ENCODE data around the gene DOCK11.

DOCK11 gene

DNA sequence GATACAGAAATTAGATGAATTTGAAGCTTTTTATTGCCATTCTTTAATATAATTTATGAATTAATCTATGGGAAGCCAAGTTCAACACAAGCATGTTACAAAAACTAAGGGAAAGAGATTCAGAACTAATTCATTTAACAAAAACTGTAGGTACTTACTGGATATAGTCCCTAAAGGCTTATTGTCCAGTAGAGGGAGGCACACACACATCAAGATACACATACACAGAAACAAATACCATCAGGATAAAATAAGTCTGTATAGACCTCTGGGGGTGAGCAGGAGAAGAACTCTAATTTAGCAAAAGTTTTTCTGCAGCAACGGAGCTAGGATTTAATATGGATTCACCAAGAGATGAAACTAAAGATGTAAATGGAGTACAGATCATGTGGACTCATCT, 148.8 kb downstream of the DOCK11 start:
- H3K27ac Mint-ChIP-seq: peak overlapping the region; percentile 69
- no peaks in the 10 kb centered on the region for H3K9me3 Mint-ChIP-seq
- H3K27me3 Mint-ChIP-seq: no peaks in the 10 kb centered on the region
- peaks cover 15% of the 10 kb centered on the region for H3K36me3 Mint-ChIP-seq
- H3K4me3 Mint-ChIP-seq: no peak overlapping the region
- ATAC-seq: no peak
- H3K4me1 Mint-ChIP-seq: no peaks in the 10 kb centered on the region

DNA sequence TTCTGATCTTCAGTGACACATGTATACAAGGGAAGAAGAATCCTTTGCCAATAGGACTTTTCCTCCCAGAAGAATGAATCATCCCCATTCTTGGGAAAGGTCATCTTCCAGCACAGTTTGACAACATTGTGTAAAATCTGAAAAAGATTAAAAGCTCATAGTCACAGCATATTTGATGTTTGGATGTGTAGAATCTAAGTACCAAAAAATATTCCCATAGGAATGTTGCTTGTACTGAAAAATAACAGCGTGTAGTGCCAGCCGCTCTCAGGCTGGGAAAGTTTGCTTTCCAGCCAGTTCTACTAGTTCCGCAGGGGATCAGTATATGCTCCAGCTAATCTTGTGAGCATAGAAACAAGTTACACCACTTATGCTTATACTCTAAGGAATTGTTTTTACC, 157.1 kb downstream of the DOCK11 start:
- Mint-ChIP-seq H3K27ac (no peak overlapping the region), H3K36me3 (peaks cover 8% of the 10 kb centered on the region), H3K4me1 (no peaks in the 10 kb centered on the region), H3K27me3 (no peaks in the 10 kb centered on the region), H3K9me3 (no peaks in the 10 kb centered on the region), H3K4me3 (no peak overlapping the region)
- ATAC-seq: no peak

DNA sequence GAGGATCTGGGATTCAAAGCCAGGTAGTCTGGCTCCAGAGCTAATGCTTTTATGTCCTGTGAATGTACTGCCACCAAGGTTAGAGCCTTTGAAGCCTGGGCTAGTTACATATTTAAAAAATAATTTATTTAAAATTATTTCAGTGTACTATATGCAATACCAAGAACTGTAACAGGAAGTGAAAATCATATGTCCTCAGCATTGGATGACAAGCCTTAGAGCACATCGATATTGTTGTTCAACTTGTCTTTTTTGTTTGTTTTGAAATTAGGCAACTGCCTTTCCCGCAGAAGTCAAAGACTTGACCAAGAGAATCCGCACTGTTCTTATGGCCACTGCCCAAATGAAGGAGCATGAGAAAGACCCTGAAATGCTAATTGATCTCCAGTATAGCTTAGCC, 158.7 kb downstream of the DOCK11 start:
- Mint-ChIP-seq H3K9me3 (no peaks in the 10 kb centered on the region), H3K27ac (no peak overlapping the region), H3K4me3 (no peak overlapping the region), H3K27me3 (no peaks in the 10 kb centered on the region), H3K4me1 (no peaks in the 10 kb centered on the region), H3K36me3 (peaks cover 13% of the 10 kb centered on the region)
- ATAC-seq: no peak

DNA sequence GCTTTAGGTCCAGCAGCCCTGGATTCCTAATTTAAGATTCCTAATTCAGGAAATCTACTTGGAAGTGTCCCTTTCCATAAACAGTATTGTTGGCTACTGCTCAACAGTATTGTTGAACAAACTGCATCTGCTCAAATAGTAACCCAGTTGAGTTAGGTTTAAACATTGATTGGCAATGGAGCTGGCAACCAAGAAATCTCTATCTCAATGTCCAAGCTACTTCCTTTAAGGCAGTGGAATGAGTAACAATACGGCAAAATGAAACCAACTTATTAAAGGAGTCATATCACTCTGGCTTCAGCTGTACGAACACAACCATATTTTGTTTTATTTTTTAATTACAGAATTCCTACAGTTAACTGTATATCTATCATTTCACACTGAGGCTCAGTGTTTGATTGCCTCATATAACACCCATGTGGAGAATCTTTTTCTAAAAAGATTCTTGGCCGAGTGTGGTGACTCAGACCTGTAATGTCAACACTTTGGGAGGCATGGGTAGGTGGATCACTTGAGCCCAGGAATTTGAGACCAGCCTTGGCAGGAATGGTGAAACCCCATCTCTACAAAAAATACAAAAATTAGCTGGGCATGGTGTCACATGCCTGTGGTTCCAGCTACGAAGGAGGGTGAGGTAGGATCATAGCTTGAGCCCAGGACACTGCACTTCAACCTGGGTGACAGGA, 160.1 kb downstream of the DOCK11 start:
- H3K4me1 Mint-ChIP-seq: no peaks in the 10 kb centered on the region
- peaks cover 14% of the 10 kb centered on the region for H3K36me3 Mint-ChIP-seq
- no peaks in the 10 kb centered on the region for H3K9me3 Mint-ChIP-seq
- H3K4me3 Mint-ChIP-seq: no peak overlapping the region
- no peaks in the 10 kb centered on the region for H3K27me3 Mint-ChIP-seq
- no peak overlapping the region for H3K27ac Mint-ChIP-seq
- ATAC-seq: no peak

DNA sequence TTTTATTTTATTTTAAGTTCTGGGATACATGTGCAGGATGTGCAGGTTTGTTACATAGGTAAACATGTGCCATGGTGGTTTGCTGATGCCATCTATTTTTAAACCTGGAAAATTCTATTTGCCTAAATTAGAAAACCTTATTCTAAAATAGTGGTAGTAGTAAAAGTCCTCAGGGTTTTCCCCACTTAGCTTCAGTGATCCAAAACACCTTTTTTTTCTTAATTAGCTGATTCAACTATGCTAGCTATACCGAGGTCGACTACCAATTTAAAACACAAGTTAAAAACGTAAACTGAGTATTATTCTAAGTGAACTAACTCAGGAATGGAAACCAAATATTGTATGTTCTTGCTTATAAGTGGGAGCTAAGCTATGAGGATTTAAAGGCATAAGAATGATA, 161.8 kb downstream of the DOCK11 start:
- no peak for ATAC-seq
- Mint-ChIP-seq H3K9me3 (no peaks in the 10 kb centered on the region), H3K27ac (no peak overlapping the region), H3K36me3 (peaks cover 19% of the 10 kb centered on the region), H3K27me3 (no peaks in the 10 kb centered on the region), H3K4me1 (no peaks in the 10 kb centered on the region), H3K4me3 (no peak overlapping the region)

DNA sequence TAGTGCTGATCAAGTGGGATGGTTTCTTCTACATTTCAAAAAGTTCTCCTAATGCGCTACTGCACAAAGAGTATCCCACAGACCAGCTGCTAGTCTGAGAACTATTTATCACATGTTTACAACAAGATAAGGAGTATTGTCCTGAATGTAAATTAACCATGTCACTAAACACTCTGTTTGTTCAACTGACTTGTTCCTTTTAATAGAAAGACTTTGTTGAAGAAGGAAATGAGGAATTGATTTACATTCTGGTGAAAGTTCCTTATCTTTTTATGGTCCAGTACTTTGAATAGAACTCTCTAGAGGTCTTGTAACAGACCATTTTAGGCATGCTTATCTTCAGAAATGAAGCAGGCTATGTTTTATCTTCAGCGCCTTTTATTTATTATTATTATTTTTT, 164.5 kb downstream of the DOCK11 start:
- peaks cover 31% of the 10 kb centered on the region for H3K36me3 Mint-ChIP-seq
- ATAC-seq: no peak

DNA sequence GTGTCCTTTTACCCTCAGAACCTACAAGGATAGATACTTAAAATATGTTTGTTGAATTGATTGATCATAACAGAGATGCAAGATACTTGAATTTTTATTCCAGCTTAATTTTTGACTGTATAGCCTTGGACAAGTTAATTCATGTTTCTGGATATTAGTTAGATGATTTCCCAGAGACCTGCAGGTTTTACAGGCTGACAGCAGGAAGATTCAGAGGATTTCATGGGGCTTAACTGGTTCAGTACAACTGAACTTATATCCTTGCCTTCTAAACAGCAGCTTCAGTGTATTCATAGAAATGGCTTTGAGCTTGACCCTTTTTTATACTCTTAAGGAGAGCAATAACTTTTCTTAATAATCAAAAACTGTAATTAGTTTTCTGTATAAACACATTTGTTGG, 169.6 kb downstream of the DOCK11 start:
- H3K4me1 Mint-ChIP-seq: no peaks in the 10 kb centered on the region
- H3K27ac Mint-ChIP-seq: no peak overlapping the region
- peaks cover 39% of the 10 kb centered on the region for H3K36me3 Mint-ChIP-seq
- H3K27me3 Mint-ChIP-seq: no peaks in the 10 kb centered on the region
- no peak for ATAC-seq
- H3K9me3 Mint-ChIP-seq: no peaks in the 10 kb centered on the region
- H3K4me3 Mint-ChIP-seq: no peak overlapping the region

More for the DNA sequence above, 164.5 kb downstream of the DOCK11 start:
- no peaks in the 10 kb centered on the region for H3K27me3 Mint-ChIP-seq
- no peak overlapping the region for H3K4me3 Mint-ChIP-seq
- H3K27ac Mint-ChIP-seq: no peak overlapping the region
- no peaks in the 10 kb centered on the region for H3K9me3 Mint-ChIP-seq
- no peaks in the 10 kb centered on the region for H3K4me1 Mint-ChIP-seq

DNA sequence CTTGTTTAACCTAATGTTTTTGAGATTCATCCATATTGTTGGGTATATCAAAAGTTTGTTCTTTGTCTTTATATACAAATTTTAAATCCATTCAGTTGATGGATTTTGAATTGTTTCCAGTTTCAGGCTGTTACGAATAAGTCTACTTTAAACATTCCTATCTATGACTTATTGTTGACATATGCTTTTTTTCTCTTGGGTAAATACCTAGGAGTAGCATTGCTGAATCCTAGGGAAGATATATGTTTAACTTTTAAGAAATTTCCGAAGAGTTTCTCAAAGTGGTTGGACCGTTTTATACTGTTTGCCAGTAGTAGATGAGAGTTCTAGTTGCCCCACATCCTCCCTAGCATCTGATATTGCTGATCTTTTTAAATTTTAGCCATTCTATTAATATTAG, 170.9 kb downstream of the DOCK11 start:
- H3K27me3 Mint-ChIP-seq: no peaks in the 10 kb centered on the region
- no peak overlapping the region for H3K4me3 Mint-ChIP-seq
- no peak for ATAC-seq
- no peaks in the 10 kb centered on the region for H3K4me1 Mint-ChIP-seq
- H3K36me3 Mint-ChIP-seq: peaks cover 39% of the 10 kb centered on the region
- no peaks in the 10 kb centered on the region for H3K9me3 Mint-ChIP-seq
- no peak overlapping the region for H3K27ac Mint-ChIP-seq

DNA sequence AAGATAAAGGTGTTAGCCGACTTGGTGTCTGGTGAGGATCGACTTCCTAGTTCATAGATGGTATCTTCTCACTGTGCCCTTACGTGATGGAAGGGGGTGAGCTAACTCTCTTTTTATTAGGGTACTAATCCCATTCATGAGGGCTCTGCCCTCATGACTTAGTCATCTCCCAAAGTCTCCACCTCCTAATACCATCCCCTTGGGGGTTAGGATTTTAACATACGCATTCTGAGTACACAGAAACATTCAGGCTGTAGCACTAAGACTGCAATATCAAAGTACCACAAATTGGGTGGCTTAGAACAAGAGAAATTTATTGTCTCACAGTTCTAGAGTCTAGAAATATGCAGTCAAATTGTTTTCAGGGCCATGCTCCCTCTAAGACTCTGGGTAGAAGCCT, 173.8 kb downstream of the DOCK11 start:
- no peaks in the 10 kb centered on the region for H3K4me1 Mint-ChIP-seq
- no peak overlapping the region for H3K27ac Mint-ChIP-seq
- H3K36me3 Mint-ChIP-seq: peaks cover 32% of the 10 kb centered on the region
- ATAC-seq: no peak
- H3K9me3 Mint-ChIP-seq: no peaks in the 10 kb centered on the region
- no peaks in the 10 kb centered on the region for H3K27me3 Mint-ChIP-seq
- no peak overlapping the region for H3K4me3 Mint-ChIP-seq

DNA sequence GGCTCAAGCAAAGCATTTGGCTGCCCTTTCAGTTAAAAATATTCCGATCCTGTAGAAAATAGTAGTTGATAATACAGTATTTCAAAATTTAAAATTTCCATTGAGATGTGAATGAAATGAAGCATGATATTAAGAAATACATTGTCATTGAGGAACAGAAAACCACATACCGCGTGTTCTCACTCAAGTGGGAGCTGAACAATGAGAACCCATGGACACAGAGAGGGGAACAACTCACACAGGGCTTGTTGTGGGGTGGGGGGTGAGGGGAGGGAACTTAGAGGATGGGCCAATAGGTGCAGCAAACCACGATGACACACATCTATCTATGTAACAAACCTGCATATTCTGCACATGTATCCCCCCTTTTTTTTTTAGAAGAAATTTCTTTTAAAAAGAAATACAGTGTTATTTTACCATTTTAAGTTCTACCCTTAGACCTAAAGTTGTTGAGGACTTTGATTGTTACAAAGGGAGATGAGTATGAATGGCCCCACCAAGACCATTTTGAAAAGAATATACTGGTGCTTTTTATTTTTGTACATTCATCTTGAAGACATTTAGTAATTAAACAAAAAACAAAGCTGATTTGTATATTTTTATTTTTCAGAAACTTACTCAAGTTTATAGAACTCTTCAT, 179.8 kb downstream of the DOCK11 start:
- Mint-ChIP-seq H3K4me1 (no peaks in the 10 kb centered on the region), H3K27ac (no peak overlapping the region), H3K27me3 (no peaks in the 10 kb centered on the region), H3K9me3 (no peaks in the 10 kb centered on the region), H3K4me3 (no peak overlapping the region), H3K36me3 (peaks cover 14% of the 10 kb centered on the region)
- ATAC-seq: no peak

DNA sequence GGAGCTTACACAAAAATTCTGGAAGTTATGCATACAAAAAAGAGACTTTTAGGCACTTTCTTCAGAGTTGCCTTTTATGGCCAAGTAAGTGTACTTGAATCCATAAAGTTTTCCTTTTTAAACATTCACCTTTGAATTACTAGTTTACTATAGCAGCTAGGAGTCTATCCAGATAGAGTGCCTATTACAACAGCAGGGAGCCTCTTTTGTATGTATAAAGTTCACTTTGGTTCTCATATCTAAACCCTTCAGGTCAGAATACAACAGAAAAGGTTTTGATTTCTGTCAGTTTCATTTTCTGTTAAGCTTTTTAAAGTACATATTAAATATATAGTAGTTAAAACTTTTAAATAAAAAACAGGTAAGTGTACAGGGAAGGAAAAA, 180.3 kb downstream of the DOCK11 start:
- H3K4me3 Mint-ChIP-seq: no peak overlapping the region
- no peak overlapping the region for H3K27ac Mint-ChIP-seq
- no peak for ATAC-seq
- no peaks in the 10 kb centered on the region for H3K4me1 Mint-ChIP-seq
- H3K27me3 Mint-ChIP-seq: no peaks in the 10 kb centered on the region
- H3K9me3 Mint-ChIP-seq: no peaks in the 10 kb centered on the region
- peaks cover 14% of the 10 kb centered on the region for H3K36me3 Mint-ChIP-seq

- ATAC-seq: no peak
- Mint-ChIP-seq H3K27ac (no peak overlapping the region), H3K27me3 (no peaks in the 10 kb centered on the region), H3K36me3 (peaks cover 15% of the 10 kb centered on the region), H3K4me1 (peaks cover under 1% of the 10 kb centered on the region), H3K9me3 (no peaks in the 10 kb centered on the region), H3K4me3 (no peak overlapping the region)
Observed at GRCh38 chrX:118677318-118677717, 181.7 kb downstream of the DOCK11 start.

DNA sequence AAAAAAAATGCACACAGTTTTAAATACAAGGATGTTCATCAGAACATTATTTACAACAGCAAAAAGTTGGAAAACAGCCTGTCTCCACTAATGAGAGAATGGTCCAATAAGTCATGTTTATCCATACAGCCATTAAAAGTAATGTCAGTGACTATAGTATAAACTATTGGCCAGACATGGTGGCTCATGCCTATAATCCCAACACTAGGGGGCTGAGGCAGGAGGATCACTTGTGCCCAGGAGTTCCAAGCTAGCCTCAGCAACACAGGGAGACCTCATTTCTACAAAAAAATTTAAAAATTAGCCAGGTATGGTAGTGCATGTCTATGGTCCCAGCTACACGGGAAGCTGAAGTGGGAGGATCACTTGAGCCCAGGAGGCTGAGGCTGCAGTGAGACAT, 183.7 kb downstream of the DOCK11 start:
- ATAC-seq: no peak
- peaks cover 8% of the 10 kb centered on the region for H3K36me3 Mint-ChIP-seq
- H3K9me3 Mint-ChIP-seq: no peaks in the 10 kb centered on the region
- H3K4me3 Mint-ChIP-seq: no peak overlapping the region
- no peak overlapping the region for H3K27ac Mint-ChIP-seq
- H3K27me3 Mint-ChIP-seq: no peaks in the 10 kb centered on the region
- peaks cover 7% of the 10 kb centered on the region for H3K4me1 Mint-ChIP-seq

DNA sequence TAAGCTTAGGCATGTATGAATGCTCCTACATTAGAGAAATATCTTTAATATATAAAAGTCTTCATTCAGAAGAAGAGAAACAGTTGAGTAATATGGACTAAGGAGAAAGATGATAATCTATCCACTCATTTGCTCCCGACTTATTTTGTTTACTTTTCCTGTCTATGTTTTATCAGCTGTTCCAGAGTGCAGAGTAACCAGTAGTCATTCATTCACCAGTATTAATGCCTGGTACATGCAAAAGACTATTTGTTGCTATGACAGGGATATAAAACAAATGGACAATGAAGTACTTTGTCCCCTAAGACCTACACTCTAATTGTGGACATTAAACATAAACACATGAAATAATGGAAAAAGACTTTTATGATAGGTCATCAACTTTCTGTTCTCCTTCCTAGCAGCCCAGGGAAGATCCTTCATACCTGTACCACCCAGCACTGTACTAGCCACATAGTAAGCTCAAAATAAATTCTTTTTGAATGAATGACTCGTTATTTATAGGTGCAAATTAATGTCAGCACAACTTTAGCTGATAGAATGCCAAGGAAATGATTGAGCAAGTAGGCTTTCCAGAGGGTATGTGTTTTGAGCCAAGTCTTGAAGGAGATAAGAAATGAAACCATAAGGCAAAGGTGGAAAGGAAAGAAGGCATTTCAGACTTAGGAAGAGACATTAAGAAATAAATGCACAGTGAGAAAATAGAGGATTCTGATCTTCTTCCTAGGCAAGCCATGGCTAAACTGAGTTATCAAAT, 186.8 kb downstream of the DOCK11 start:
- Mint-ChIP-seq H3K27me3 (no peaks in the 10 kb centered on the region), H3K9me3 (no peaks in the 10 kb centered on the region), H3K4me1 (peaks cover 7% of the 10 kb centered on the region), H3K27ac (peak overlapping the region; percentile 32), H3K36me3 (peaks cover 13% of the 10 kb centered on the region), H3K4me3 (no peak overlapping the region)
- ATAC-seq: no peak

- Mint-ChIP-seq H3K4me3 (no peak overlapping the region), H3K4me1 (peaks cover 7% of the 10 kb centered on the region), H3K36me3 (peaks cover 31% of the 10 kb centered on the region), H3K27me3 (no peaks in the 10 kb centered on the region), H3K27ac (no peak overlapping the region), H3K9me3 (no peaks in the 10 kb centered on the region)
- no peak for ATAC-seq
Observed at GRCh38 chrX:118685393-118685792, 189.8 kb downstream of the DOCK11 start.

DNA sequence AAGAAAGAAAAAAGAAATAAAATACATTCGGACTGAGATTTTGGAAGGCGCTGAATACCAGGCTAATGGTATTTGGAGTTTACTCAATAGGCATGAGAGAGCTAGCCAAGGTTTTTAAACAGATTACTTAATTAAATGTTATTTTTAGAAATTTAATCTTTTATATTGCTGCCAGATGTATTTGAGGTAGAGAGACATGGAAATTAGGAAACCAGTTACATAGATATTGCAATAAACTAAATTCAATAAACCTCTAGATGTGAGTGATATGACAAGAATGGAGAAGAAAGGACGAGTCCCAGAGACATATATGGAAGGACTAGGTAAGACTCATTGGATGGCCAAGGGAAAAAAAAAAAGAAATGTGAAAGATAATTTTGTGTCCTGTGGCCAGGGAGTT, 193.3 kb downstream of the DOCK11 start:
- no peaks in the 10 kb centered on the region for H3K27me3 Mint-ChIP-seq
- ATAC-seq: no peak
- H3K27ac Mint-ChIP-seq: peak overlapping the region; percentile 43
- no peaks in the 10 kb centered on the region for H3K9me3 Mint-ChIP-seq
- H3K4me3 Mint-ChIP-seq: no peak overlapping the region
- no peaks in the 10 kb centered on the region for H3K4me1 Mint-ChIP-seq
- H3K36me3 Mint-ChIP-seq: peaks cover 26% of the 10 kb centered on the region
